CD4-positive, alpha-beta memory T cell (primary cell): ENCODE results near the gene MAST3. TPM values are rescaled to one million over a fixed set of nuclear protein-coding genes. Genes with fewer than 3 reads are reported as not detected.

Experiments used
- CTCF ChIA-PET: fragments of 350-600 bp; sonication (Branson Sonifier 250); formaldehyde crosslinking; loops from one replicate; lab custom pipeline; 2021; ENCODE audit warnings: inconsistent platforms; ENCODE audit not compliant: partially characterized antibody; lab: Charles Lee
- POLR2A ChIA-PET: fragments of 350-600 bp; sonication (Branson Sonifier 250); formaldehyde crosslinking; loops from one replicate; lab custom pipeline; 2021; ENCODE audit not compliant: partially characterized antibody; lab: Charles Lee
- DNase-seq, 5 donors: peaks; one replicate each; pipeline versions ENCODE4 v3.0.0 to v3.0.0-alpha.2; 2020 to 2022; ENCODE audit warnings: mixed read lengths in 1 of 5
- H3K27ac ChIP-seq: one replicate; pipeline ENCODE4 v1.7.0; 2013; ENCODE audit warnings: low read depth, low read length
- H3K27me3 ChIP-seq: 2 replicates; pipeline ENCODE4 v1.7.0; 2013; ENCODE audit warnings: mild to moderate bottlenecking, low read length, moderate library complexity; ENCODE audit not compliant: insufficient read depth
- H3K36me3 ChIP-seq: 2 replicates; pipeline ENCODE4 v1.7.0; 2013; ENCODE audit warnings: mild to moderate bottlenecking, low read length, moderate library complexity; ENCODE audit not compliant: insufficient read depth
- H3K4me1 ChIP-seq: 2 replicates; pipeline ENCODE4 v1.7.0; 2013; ENCODE audit warnings: mild to moderate bottlenecking, low read length, moderate library complexity; ENCODE audit not compliant: insufficient read depth
- H3K4me3 ChIP-seq, 2 donors: one replicate each; pipeline ENCODE4 v1.7.0; 2013; ENCODE audit warnings: low read length in 2 of 2, mild to moderate bottlenecking in 1 of 2
- H3K9me3 ChIP-seq, 2 donors: one replicate each; pipeline ENCODE4 v1.7.0; 2013; ENCODE audit warnings: low read length in 2 of 2, control low read depth in 1 of 2; ENCODE audit not compliant: control insufficient read depth in 1 of 2
- H3K27ac Mint-ChIP-seq, 7 donors: one replicate each; pipeline ENCODE4 v1.8.0; 2020 to 2021; ENCODE audit warnings: mixed read lengths in 7 of 7, mild to moderate bottlenecking in 6 of 7, inconsistent platforms in 3 of 7, moderate library complexity in 3 of 7
- H3K27me3 Mint-ChIP-seq, 2 donors: one replicate each; pipeline ENCODE4 v1.8.0; 2020 to 2021; ENCODE audit warnings: mixed read lengths in 2 of 2
- H3K36me3 Mint-ChIP-seq, 2 donors: one replicate each; pipeline ENCODE4 v1.8.0; 2020 to 2021; ENCODE audit warnings: mixed read lengths in 2 of 2, inconsistent platforms in 1 of 2, mild to moderate bottlenecking in 1 of 2
- H3K4me1 Mint-ChIP-seq, 4 donors: one replicate each; pipeline ENCODE4 v1.8.0; 2020 to 2021; ENCODE audit warnings: mixed read lengths in 4 of 4, mild to moderate bottlenecking in 1 of 4
- H3K4me3 Mint-ChIP-seq, 8 donors: one replicate each; pipeline ENCODE4 v1.8.0; 2020 to 2021; ENCODE audit warnings: mixed read lengths in 8 of 8, mild to moderate bottlenecking in 7 of 8, moderate library complexity in 6 of 8, inconsistent platforms in 3 of 8
- H3K9me3 Mint-ChIP-seq, 8 donors: one replicate each; pipeline ENCODE4 v1.8.0; 2020 to 2021; ENCODE audit warnings: mixed read lengths in 8 of 8, mild to moderate bottlenecking in 5 of 8, inconsistent platforms in 3 of 8, moderate library complexity in 1 of 8
- intact Hi-C: fragments of 100-400 bp; cut with micrococcal nuclease; formaldehyde crosslinking; loops from one replicate; pipeline ENCODE4 v1.15.1; 2023
- polyA plus RNA-seq, 2 donors: library from polyadenylated mRNA; unstranded; fragments of 300-500 nt; fragmentation: Illumina TruSeq; gene quantifications; one replicate each; pipeline ENCODE4 v1.2.3, GENCODE V29; 2021
- total RNA-seq, 2 experiments: library from RNA; stranded (reverse); gene quantifications; one replicate each; pipeline ENCODE4 v1.2.3, GENCODE V29; 2021

Gene MAST3
- total and polyA plus RNA-seq, 4 experiments from 2014 or later = 4.3 to 53.9 (median 34.2) TPM

GRCh38 chr19:18152817-18153555 lies 55.4 kb downstream of the MAST3 start, which contains the start of gene PIK3R2:
TSS of gene PIK3R2 (plus strand) at chr19:18153163. CDS start at chr19:18155880, 2,717 bp downstream.
- Mint-ChIP-seq H3K4me1 (peaks cover 14 to 38% (median 21%) of the 10 kb centered on the region in 4 donors), H3K36me3 (peaks cover 0 to 17% of the 10 kb centered on the region in 2 donors), H3K27ac (peak within 1 kb of the TSS; percentile 88 to 99 (median 97)), H3K4me3 (peak within 1 kb of the TSS; percentile 84 to 95 (median 91)), H3K27me3 (no peaks in the 10 kb centered on the region), H3K9me3 (peaks cover 0 to 2% (median 0%) of the 10 kb centered on the region in 8 donors)
- Histone ChIP-seq H3K4me3 (peak within 1 kb of the TSS; percentile 74 to 79), H3K27me3 (no peaks in the 10 kb centered on the region), H3K4me1 (peaks cover 28% of the 10 kb centered on the region), H3K9me3 (no peaks in the 10 kb centered on the region), H3K36me3 (no peaks in the 10 kb centered on the region), H3K27ac (peak within 1 kb of the TSS; percentile 74)
- peak; percentile 100 for DNase-seq
- intact Hi-C loops = loop anchor here (1.0 to 5.0 kb wide), 11 partner anchors 8 to 294 kb away; partner anchors contain the start of genes RAB3A and RPL18A
- ChIA-PET POLR2A (interaction anchor here (0.7 to 3.3 kb wide), 21 partner anchors 8 to 152 kb away, joined by 3 to 85 read pairs (median 6); partner anchors contain the start of genes ARRDC2, IL12RB1, JUND and MAST3), CTCF (interaction anchor here (0.6 to 4.1 kb wide), 8 partner anchors 8 to 127 kb away, joined by 3 to 38 read pairs (median 5); partner anchors contain the start of gene IL12RB1)

DNA sequence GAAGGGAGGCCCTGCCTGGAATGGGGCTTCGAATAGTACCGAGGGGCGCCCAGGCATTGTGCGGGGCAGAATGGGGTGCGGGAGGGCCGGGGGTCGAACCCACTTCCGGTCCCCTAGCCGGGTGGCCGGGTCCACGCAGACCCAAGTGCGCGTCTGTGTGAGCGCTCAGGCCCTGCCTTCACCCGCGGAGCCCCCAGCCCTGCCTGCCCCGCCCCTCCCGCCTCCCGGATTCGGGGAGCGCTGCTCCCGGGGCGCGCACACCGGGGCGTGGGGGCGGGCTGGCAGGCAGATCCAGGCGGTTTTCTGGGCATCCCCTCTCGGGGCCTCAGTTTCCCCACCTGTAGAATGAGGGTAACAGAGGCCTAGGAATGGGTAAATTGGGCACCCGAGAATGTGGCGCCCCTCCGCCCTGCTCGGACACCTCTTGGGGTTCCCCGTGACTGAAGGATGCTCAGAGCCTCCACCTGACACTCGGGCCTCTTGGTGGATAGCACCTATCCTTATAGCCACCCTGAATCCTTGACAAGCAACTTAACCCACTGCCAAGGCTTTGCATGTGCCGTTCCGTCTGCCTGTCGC lies 56.1 kb downstream of the MAST3 start:
- Histone ChIP-seq H3K27ac (peak overlapping the region; percentile 74), H3K4me3 (peak overlapping the region in 1 of 2 donors; percentile 74), H3K4me1 (peaks cover 28% of the 10 kb centered on the region), H3K27me3 (no peaks in the 10 kb centered on the region), H3K36me3 (no peaks in the 10 kb centered on the region), H3K9me3 (no peaks in the 10 kb centered on the region)
- H3K9me3 Mint-ChIP-seq = peaks cover 0 to 2% (median 0%) of the 10 kb centered on the region in 8 donors
- H3K4me1 Mint-ChIP-seq = peaks cover 14 to 38% (median 21%) of the 10 kb centered on the region in 4 donors
- peak in 3 of 5 donors; percentile 14 to 52 (median 22) for DNase-seq
- H3K36me3 Mint-ChIP-seq = peaks cover 0 to 14% of the 10 kb centered on the region in 2 donors
- intact Hi-C loops = loop anchor here (1.0 to 5.0 kb wide), 6 partner anchors 8 to 147 kb away; partner anchors contain the start of gene RAB3A
- H3K27me3 Mint-ChIP-seq = no peaks in the 10 kb centered on the region
- peak overlapping the region; percentile 84 to 92 (median 86) for H3K4me3 Mint-ChIP-seq
- peak overlapping the region; percentile 80 to 95 (median 85) for H3K27ac Mint-ChIP-seq
- POLR2A ChIA-PET = interaction anchor here (1.0 to 3.3 kb wide), 3 partner anchors 34 to 127 kb away, joined by 3 to 85 read pairs (median 3); no protein-coding TSS in a partner anchor
- CTCF ChIA-PET = no interaction called here

GRCh38 chr19:18155095-18156087 lies 57.8 kb downstream of the MAST3 start:
- Mint-ChIP-seq H3K36me3 (peaks cover 0 to 12% of the 10 kb centered on the region in 2 donors), H3K27me3 (no peaks in the 10 kb centered on the region), H3K4me1 (peaks cover 14 to 42% (median 23%) of the 10 kb centered on the region in 4 donors), H3K27ac (peak overlapping the region in 1 of 7 donors; percentile 82), H3K4me3 (peak overlapping the region in 2 of 8 donors; percentile 31 to 86), H3K9me3 (peaks cover 0 to 2% (median 0%) of the 10 kb centered on the region in 8 donors)
- intact Hi-C loops = no loop called here
- H3K27me3 ChIP-seq = no peaks in the 10 kb centered on the region
- no peak for DNase-seq
- peaks cover 28% of the 10 kb centered on the region for H3K4me1 ChIP-seq
- no peak overlapping the region for H3K27ac ChIP-seq
- no peaks in the 10 kb centered on the region for H3K9me3 ChIP-seq
- ChIA-PET CTCF (interaction anchor here (0.7 to 2.1 kb wide), 5 partner anchors 12 to 217 kb away, joined by 3 to 8 read pairs (median 5); no protein-coding TSS in a partner anchor), POLR2A (interaction anchor here (0.5 to 1.2 kb wide), 3 partner anchors 29 to 217 kb away, joined by 4 read pairs; no protein-coding TSS in a partner anchor)
- no peaks in the 10 kb centered on the region for H3K36me3 ChIP-seq
- no peak overlapping the region for H3K4me3 ChIP-seq

DNA sequence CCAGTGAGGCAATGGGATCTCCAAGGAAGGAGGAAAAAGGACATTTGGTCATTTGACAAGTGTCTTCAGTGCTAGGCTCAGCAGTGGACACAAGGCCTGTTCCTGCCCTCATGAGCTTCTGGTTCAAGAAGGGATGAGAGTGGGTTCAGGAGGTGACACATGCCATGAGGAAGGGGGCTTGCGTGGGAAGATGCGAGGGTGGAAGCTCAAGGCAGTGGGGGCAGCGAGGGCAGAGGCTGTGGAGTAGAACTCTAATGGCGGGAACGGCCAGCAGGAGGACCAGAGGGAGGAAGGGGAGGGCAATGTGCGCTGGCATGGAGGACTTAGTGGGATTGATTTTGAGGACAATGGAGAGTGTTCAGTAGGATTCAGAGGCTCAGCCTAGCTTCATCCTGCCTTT lies 58.7 kb downstream of the MAST3 start:
- intact Hi-C loops = no loop called here

GRCh38 chr19:18156841-18157464 lies 59.4 kb downstream of the MAST3 start:
- Histone ChIP-seq H3K9me3 (no peaks in the 10 kb centered on the region), H3K4me1 (peaks cover 30% of the 10 kb centered on the region), H3K36me3 (no peaks in the 10 kb centered on the region), H3K27me3 (no peaks in the 10 kb centered on the region), H3K27ac (no peak overlapping the region), H3K4me3 (no peak overlapping the region)
- no peaks in the 10 kb centered on the region for H3K27me3 Mint-ChIP-seq
- H3K4me3 Mint-ChIP-seq = peak overlapping the region in 1 of 8 donors; percentile 59
- POLR2A ChIA-PET = interaction anchor here (0.6 to 1.7 kb wide), 2 partner anchors 39 to 70 kb away, joined by 3 to 5 read pairs; partner anchors contain the start of gene IL12RB1
- peaks cover 0 to 12% of the 10 kb centered on the region in 2 donors for H3K36me3 Mint-ChIP-seq
- peaks cover 13 to 38% (median 22%) of the 10 kb centered on the region in 4 donors for H3K4me1 Mint-ChIP-seq
- CTCF ChIA-PET = interaction anchor here (0.7 to 2.1 kb wide), 3 partner anchors 44 to 219 kb away, joined by 5 read pairs; no protein-coding TSS in a partner anchor
- no peak overlapping the region for H3K27ac Mint-ChIP-seq
- DNase-seq = no peak
- intact Hi-C loops = no loop called here
- H3K9me3 Mint-ChIP-seq = peaks cover 0 to 2% (median 0%) of the 10 kb centered on the region in 8 donors

More for the DNA sequence above, 58.7 kb downstream of the MAST3 start:
- H3K27ac Mint-ChIP-seq = peak overlapping the region in 1 of 7 donors; percentile 24
- peaks cover 32% of the 10 kb centered on the region for H3K4me1 ChIP-seq
- H3K36me3 ChIP-seq = no peaks in the 10 kb centered on the region
- H3K36me3 Mint-ChIP-seq = peaks cover 0 to 12% of the 10 kb centered on the region in 2 donors
- POLR2A ChIA-PET = interaction anchor here (1.2 kb wide), 1 partner anchor 63 kb away, joined by 4 read pairs; no protein-coding TSS in a partner anchor
- no peaks in the 10 kb centered on the region for H3K9me3 ChIP-seq
- CTCF ChIA-PET = interaction anchor here (0.7 to 2.1 kb wide), 3 partner anchors 43 to 218 kb away, joined by 5 read pairs; no protein-coding TSS in a partner anchor
- H3K9me3 Mint-ChIP-seq = peaks cover 0 to 2% (median 0%) of the 10 kb centered on the region in 8 donors
- H3K4me3 ChIP-seq = no peak overlapping the region
- H3K4me1 Mint-ChIP-seq = peaks cover 15 to 40% (median 26%) of the 10 kb centered on the region in 4 donors
- H3K4me3 Mint-ChIP-seq = no peak overlapping the region
- no peaks in the 10 kb centered on the region for H3K27me3 ChIP-seq
- H3K27ac ChIP-seq = no peak overlapping the region
- DNase-seq = no peak
- H3K27me3 Mint-ChIP-seq = no peaks in the 10 kb centered on the region
